Measurements from ENCODE around the gene OR6S1.
A peak's percentile ranks its signal among the peaks of the same experiment; 100 is the strongest.
"Not testable (repeated sequence)": the region's sequence is repeated elsewhere in the genome, so short reads cannot be mapped to it uniquely, and the experiment has no call there.

OR6S1 gene

GRCh38 chr14:20606190-20606901, 35.1 kb downstream of the OR6S1 start:
- Histone ChIP-seq H3K4me3 (no peak overlapping the region), H3K4me1 (peaks cover 26% of the 10 kb centered on the region), H3K27ac (no peak overlapping the region), H3K36me3 (no peaks in the 10 kb centered on the region), H3K27me3 (no peaks in the 10 kb centered on the region), H4K20me1 (no peaks in the 10 kb centered on the region), H3K9ac (no peak overlapping the region), H3K9me3 (no peaks in the 10 kb centered on the region), H3K4me2 (peak overlapping the region; percentile 16; the same call in 1 of the 2 replicates)
- TF ChIP-seq Cebpa-rat (IDR thresholded peaks at IDR 0.05) = no peak

- no peaks in the 10 kb centered on the region for H3K27me3 ChIP-seq
- no peaks in the 10 kb centered on the region for H3K36me3 ChIP-seq
- H3K27ac ChIP-seq = no peak overlapping the region
- no peak overlapping the region for H3K4me3 ChIP-seq
- no peaks in the 10 kb centered on the region for H4K20me1 ChIP-seq
- H3K9me3 ChIP-seq = no peaks in the 10 kb centered on the region
- TF ChIP-seq Cebpa-rat (IDR thresholded peaks at IDR 0.05) = no peak
- H3K4me1 ChIP-seq = peaks cover 14% of the 10 kb centered on the region
- no peak overlapping the region for H3K9ac ChIP-seq
- H3K4me2 ChIP-seq = no peak overlapping the region
These were observed 37.4 kb downstream of the OR6S1 start for GRCh38 chr14:20603813-20604690.

- no peak for TF ChIP-seq Cebpa-rat (IDR thresholded peaks at IDR 0.05)
- H4K20me1 ChIP-seq = no peaks in the 10 kb centered on the region
- H3K4me2 ChIP-seq = no peak overlapping the region
- no peak overlapping the region for H3K9ac ChIP-seq
- no peak overlapping the region for H3K4me3 ChIP-seq
- H3K27ac ChIP-seq = no peak overlapping the region
- no peaks in the 10 kb centered on the region for H3K27me3 ChIP-seq
- no peaks in the 10 kb centered on the region for H3K36me3 ChIP-seq
- H3K9me3 ChIP-seq = no peaks in the 10 kb centered on the region
- H3K4me1 ChIP-seq = no peaks in the 10 kb centered on the region
These were observed 38.9 kb downstream of the OR6S1 start for GRCh38 chr14:20602583-20602982.

GRCh38 chr14:20601522-20601921, 40.0 kb downstream of the OR6S1 start:
- H3K9me3 ChIP-seq = no peaks in the 10 kb centered on the region
- TF ChIP-seq Cebpa-rat (IDR thresholded peaks at IDR 0.05) = no peak
- no peaks in the 10 kb centered on the region for H3K36me3 ChIP-seq
- no peak overlapping the region for H3K27ac ChIP-seq
- no peaks in the 10 kb centered on the region for H3K27me3 ChIP-seq
- no peaks in the 10 kb centered on the region for H4K20me1 ChIP-seq
- H3K4me2 ChIP-seq = no peak overlapping the region
- H3K4me3 ChIP-seq = no peak overlapping the region
- no peaks in the 10 kb centered on the region for H3K4me1 ChIP-seq
- H3K9ac ChIP-seq = no peak overlapping the region

- H3K9me3 ChIP-seq = no peaks in the 10 kb centered on the region
- no peak for TF ChIP-seq Cebpa-rat (IDR thresholded peaks at IDR 0.05)
- H3K27ac ChIP-seq = no peak overlapping the region
- H3K4me1 ChIP-seq = peaks cover 7% of the 10 kb centered on the region; the same call in 1 of the 2 replicates
- no peak overlapping the region for H3K9ac ChIP-seq
- no peaks in the 10 kb centered on the region for H3K27me3 ChIP-seq
- H3K4me3 ChIP-seq = no peak overlapping the region
- no peaks in the 10 kb centered on the region for H3K36me3 ChIP-seq
- H3K4me2 ChIP-seq = no peak overlapping the region
- no peaks in the 10 kb centered on the region for H4K20me1 ChIP-seq
These were observed 44.4 kb downstream of the OR6S1 start for GRCh38 chr14:20597108-20597507.

DNA sequence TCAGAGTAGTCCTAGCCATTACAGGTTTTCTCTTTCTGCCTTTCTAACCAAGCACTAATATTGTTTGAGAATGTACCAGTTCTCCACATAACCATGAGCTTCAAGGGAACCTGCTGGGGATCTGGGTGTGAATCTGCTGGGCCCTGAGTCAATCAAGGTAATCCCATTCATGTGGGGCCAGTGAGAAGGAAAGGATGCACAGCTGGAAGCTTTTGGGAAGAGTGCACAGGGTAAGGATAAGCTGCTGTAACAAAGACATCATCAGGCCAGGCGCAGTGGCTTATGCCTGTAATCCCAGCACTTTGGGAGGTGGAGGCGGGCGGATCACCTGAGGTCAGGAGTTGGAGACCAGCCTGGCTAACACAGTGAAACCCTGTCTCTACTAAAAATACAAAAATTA, 45.8 kb downstream of the OR6S1 start:
- not testable (repeated sequence) for H3K27me3 ChIP-seq

GRCh38 chr14:20592574-20592973, 48.9 kb downstream of the OR6S1 start:
- no peak overlapping the region for H3K4me3 ChIP-seq
- no peak for TF ChIP-seq Cebpa-rat (IDR thresholded peaks at IDR 0.05)

More for the DNA sequence above, 45.8 kb downstream of the OR6S1 start:
- H3K36me3 ChIP-seq, H4K20me1 ChIP-seq, H3K27ac ChIP-seq, H3K4me2 ChIP-seq, H3K4me3 ChIP-seq, H3K4me1 ChIP-seq, H3K9me3 ChIP-seq, H3K9ac ChIP-seq: not testable (repeated sequence)

GRCh38 chr14:20591235-20591634, 50.3 kb downstream of the OR6S1 start, which contains the start of gene RNASE12:
TSS of gene RNASE12 (minus strand) at chr14:20591376. CDS start at chr14:20590723, 653 bp downstream.
- Histone ChIP-seq H3K27me3 (no peaks in the 10 kb centered on the region), H3K27ac (no peak within 1 kb of the TSS), H3K4me1 (peaks cover 7% of the 10 kb centered on the region; the same call in 1 of the 2 replicates), H3K4me3 (no peak within 1 kb of the TSS), H3K9ac (no peak within 1 kb of the TSS), H4K20me1 (no peaks in the 10 kb centered on the region), H3K9me3 (no peaks in the 10 kb centered on the region), H3K36me3 (no peaks in the 10 kb centered on the region), H3K4me2 (no peak within 1 kb of the TSS)
- no peak for TF ChIP-seq Cebpa-rat (IDR thresholded peaks at IDR 0.05)

More at GRCh38 chr14:20592574-20592973, 48.9 kb downstream of the OR6S1 start:
- Histone ChIP-seq H3K4me1 (peaks cover 7% of the 10 kb centered on the region; the same call in 1 of the 2 replicates), H3K9ac (no peak overlapping the region), H3K9me3 (no peaks in the 10 kb centered on the region), H3K27me3 (no peaks in the 10 kb centered on the region), H4K20me1 (no peaks in the 10 kb centered on the region), H3K27ac (no peak overlapping the region), H3K36me3 (no peaks in the 10 kb centered on the region), H3K4me2 (no peak overlapping the region)
